Progenitor cell of endocrine pancreas (in vitro differentiated cells): ENCODE results near the gene DMP1. TPM values are rescaled to one million over a fixed set of nuclear protein-coding genes. Genes with fewer than 3 reads are reported as not detected.
A peak's percentile ranks its signal among the peaks of the same experiment; 100 is the strongest.
"Not testable (repeated sequence)": the region's sequence is repeated elsewhere in the genome, so short reads cannot be mapped to it uniquely, and the experiment has no call there.

Source experiments
- DNase-seq: peaks from one replicate; pipeline ENCODE4 v3.0.0; 2021; ENCODE audit warnings: low spot score; ENCODE audit not compliant: unreplicated experiment
- H3K27ac Mint-ChIP-seq: 2 replicates; pipeline ENCODE4 v1.8.0; 2021; ENCODE audit warnings: mild to moderate bottlenecking, moderate library complexity, mixed read lengths
- H3K27me3 Mint-ChIP-seq: 2 replicates; pipeline ENCODE4 v1.8.0; 2021; ENCODE audit warnings: mixed read lengths
- H3K36me3 Mint-ChIP-seq: 2 replicates; pipeline ENCODE4 v1.8.0; 2022; ENCODE audit warnings: mixed read lengths; ENCODE audit not compliant: insufficient read depth
- H3K4me1 Mint-ChIP-seq: 2 replicates; pipeline ENCODE4 v1.8.0; 2021; ENCODE audit warnings: low read depth, mixed read lengths
- H3K4me3 Mint-ChIP-seq: 2 replicates; pipeline ENCODE4 v1.8.0; 2021; ENCODE audit warnings: low read depth, mild to moderate bottlenecking, moderate library complexity, mixed read lengths
- H3K9me3 Mint-ChIP-seq: 2 replicates; pipeline ENCODE4 v1.8.0; 2021; ENCODE audit warnings: low read depth, mixed read lengths
- total RNA-seq: library from RNA; stranded (reverse); gene quantifications from 2 replicates; pipeline ENCODE4 v1.2.1, GENCODE V29; 2021
- TF ChIP-seq, protein P1 (sequence below): fragments of 200-600 bp; sonication (generic); IDR thresholded peaks from one replicate; pipeline ENCODE4 v1.5.0; 2021; ENCODE audit warnings: antibody characterized with exemption, mild to moderate bottlenecking; ENCODE audit not compliant: unreplicated experiment

DMP1 gene
- total RNA-seq, 1 donor from 2014 or later = not detected

DNA sequence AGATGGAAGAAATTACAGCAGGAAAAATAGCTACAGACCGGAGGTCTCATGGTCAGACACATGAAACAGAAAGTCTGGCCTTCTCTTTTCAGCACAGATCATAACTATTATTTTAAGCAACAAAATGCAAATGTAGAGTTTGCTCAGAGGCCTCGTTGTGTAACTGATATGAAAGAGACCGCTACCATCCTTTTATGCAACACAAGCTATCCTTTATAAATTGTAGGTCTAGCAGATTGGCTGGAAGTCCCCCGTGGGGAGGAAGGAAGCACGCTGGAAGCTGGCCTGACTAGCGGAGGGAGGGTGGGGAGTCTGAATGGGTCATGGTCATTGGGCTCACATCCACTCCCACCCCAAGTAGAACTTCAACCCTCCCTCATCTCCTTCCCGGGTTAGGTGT is 27.7 kb downstream of the DMP1 start:
- Mint-ChIP-seq H3K27ac (no peak overlapping the region), H3K4me1 (no peaks in the 10 kb centered on the region), H3K27me3 (peaks cover 4% of the 10 kb centered on the region), H3K4me3 (no peak overlapping the region), H3K9me3 (peaks cover 19% of the 10 kb centered on the region), H3K36me3 (peaks cover 7% of the 10 kb centered on the region)
- TF ChIP-seq, protein P1, sequence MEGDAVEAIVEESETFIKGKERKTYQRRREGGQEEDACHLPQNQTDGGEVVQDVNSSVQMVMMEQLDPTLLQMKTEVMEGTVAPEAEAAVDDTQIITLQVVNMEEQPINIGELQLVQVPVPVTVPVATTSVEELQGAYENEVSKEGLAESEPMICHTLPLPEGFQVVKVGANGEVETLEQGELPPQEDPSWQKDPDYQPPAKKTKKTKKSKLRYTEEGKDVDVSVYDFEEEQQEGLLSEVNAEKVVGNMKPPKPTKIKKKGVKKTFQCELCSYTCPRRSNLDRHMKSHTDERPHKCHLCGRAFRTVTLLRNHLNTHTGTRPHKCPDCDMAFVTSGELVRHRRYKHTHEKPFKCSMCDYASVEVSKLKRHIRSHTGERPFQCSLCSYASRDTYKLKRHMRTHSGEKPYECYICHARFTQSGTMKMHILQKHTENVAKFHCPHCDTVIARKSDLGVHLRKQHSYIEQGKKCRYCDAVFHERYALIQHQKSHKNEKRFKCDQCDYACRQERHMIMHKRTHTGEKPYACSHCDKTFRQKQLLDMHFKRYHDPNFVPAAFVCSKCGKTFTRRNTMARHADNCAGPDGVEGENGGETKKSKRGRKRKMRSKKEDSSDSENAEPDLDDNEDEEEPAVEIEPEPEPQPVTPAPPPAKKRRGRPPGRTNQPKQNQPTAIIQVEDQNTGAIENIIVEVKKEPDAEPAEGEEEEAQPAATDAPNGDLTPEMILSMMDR = no peak
- DNase-seq = no peak

- Mint-ChIP-seq H3K4me1 (no peaks in the 10 kb centered on the region), H3K36me3 (peaks cover 1% of the 10 kb centered on the region), H3K27ac (no peak overlapping the region), H3K4me3 (no peak overlapping the region), H3K27me3 (peaks cover 4% of the 10 kb centered on the region), H3K9me3 (peaks cover 7% of the 10 kb centered on the region)
- TF ChIP-seq, protein P1 = peak; percentile 86
- DNase-seq = peak; percentile 37
These were observed 29.5 kb downstream of the DMP1 start for GRCh38 chr4:87679449-87680169.

- Mint-ChIP-seq H3K27ac (no peak overlapping the region), H3K36me3 (no peaks in the 10 kb centered on the region), H3K9me3 (peaks cover under 1% of the 10 kb centered on the region), H3K4me1 (no peaks in the 10 kb centered on the region), H3K4me3 (no peak overlapping the region), H3K27me3 (peaks cover 4% of the 10 kb centered on the region)
- DNase-seq = no peak
- TF ChIP-seq, protein P1 = no peak
These were observed 30.2 kb downstream of the DMP1 start for GRCh38 chr4:87680271-87680670.

DNA sequence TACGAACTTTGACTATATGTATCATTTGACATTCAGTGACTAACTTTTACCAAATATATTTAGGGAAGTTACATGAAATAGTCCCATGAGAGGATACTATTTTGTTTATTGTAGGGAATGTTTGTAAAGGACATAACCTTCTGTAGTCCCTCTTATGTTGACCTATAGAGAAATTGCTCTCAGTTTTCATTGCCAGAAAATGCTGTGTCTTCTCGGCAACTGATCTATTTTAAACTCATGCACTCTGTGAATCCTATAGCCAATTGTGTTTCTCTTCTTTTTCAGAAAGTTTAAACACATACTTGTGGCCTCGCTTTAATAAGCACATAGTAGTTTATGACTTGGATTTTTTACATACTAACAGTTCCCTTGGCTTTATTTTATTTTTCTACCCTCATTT is 38.2 kb downstream of the DMP1 start:
- no peak overlapping the region for H3K4me3 Mint-ChIP-seq
- TF ChIP-seq, protein P1 = no peak
- H3K36me3 Mint-ChIP-seq = peaks cover 3% of the 10 kb centered on the region
- H3K9me3 Mint-ChIP-seq = peaks cover 15% of the 10 kb centered on the region
- H3K4me1 Mint-ChIP-seq = no peaks in the 10 kb centered on the region
- DNase-seq = no peak
- no peaks in the 10 kb centered on the region for H3K27me3 Mint-ChIP-seq
- no peak overlapping the region for H3K27ac Mint-ChIP-seq

- H3K4me1 Mint-ChIP-seq, H3K4me3 Mint-ChIP-seq, H3K36me3 Mint-ChIP-seq, H3K27me3 Mint-ChIP-seq, H3K27ac Mint-ChIP-seq, DNase-seq: not testable (repeated sequence)
- peaks cover 25% of the 10 kb centered on the region for H3K9me3 Mint-ChIP-seq
These were observed 40.9 kb downstream of the DMP1 start for GRCh38 chr4:87690947-87691346.

DNA sequence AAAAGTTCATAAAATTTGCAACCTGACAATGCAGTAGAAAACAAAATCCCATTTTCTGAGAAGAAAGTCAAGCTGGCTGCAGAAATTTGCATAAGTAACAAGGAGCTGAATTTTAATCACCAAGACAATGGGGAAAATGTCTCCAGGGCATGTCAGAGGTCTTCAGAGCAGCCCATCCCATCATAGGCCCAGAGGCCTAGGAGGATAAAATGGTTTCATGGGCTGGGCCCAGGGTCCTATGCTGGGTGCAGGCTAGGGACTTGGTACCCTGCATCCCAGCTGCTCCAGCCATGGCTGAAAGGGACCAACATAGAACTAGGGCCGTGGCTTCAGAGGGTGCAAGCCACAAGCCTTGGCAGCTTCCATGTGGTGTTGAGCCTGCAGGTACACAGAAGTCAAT is 42.0 kb downstream of the DMP1 start:
- H3K27me3 Mint-ChIP-seq, H3K36me3 Mint-ChIP-seq, H3K4me3 Mint-ChIP-seq, DNase-seq, H3K27ac Mint-ChIP-seq, H3K4me1 Mint-ChIP-seq: not testable (repeated sequence)
- peaks cover 25% of the 10 kb centered on the region for H3K9me3 Mint-ChIP-seq
